ENCODE measurements around the gene CYTH3.

Gene CYTH3

DNA sequence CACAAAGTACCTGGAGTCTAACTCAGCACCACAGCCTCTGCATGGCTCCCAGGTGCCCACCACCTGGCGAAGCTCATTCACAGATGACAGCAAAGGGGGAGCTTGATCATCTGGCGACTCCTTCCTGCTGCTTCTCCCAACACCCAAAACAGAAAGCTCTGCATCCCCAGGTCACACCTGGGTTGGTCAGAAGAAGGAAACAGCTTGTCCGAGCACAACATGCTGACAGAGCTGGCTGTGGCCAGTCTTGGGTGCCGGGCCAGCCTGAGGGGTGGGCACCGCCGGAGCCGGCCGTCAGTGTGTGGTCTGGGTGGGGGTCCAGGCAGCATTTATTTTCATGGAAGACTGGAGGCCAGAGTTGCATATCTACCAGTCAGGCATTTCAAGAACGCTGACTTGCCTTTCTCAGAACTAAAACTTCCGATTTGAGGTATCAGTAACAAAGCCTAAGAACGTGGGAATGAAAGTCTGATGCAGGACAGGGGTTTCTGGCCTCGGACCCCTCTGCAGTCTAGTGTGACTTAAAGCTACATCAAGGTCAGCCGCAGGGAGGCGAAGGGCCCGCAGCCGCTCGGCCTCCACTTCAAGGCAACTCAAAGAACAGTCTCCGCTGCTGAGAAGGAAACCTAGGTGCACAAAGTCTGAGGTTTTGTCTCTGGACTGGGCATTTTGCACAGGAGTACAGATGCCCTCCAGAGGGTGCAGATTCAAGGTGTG is 109.6 kb downstream of the CYTH3 start:
- H3K36me3 Mint-ChIP-seq (ENCODE audit: low read depth), result peaks cover 43% of the 10 kb centered on the region

DNA sequence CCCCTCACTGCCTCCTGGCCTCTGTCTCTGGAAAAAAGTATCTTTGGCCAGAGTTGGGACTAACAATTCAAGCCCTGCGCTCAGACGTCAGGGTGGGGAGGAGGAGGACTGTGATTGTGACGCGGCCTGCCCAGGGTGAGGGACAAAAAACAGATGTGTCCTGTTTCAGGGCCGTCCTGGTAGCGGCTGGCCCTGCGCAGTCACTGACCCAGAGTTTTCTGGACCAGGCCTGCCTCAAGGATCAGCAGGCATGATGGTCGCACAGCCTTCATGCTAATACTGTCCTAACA is 110.1 kb downstream of the CYTH3 start:
- H3K4me1 Mint-ChIP-seq, result peaks cover 41% of the 10 kb centered on the region
- H3K36me3 Mint-ChIP-seq (ENCODE audit: low read depth), result peaks cover 47% of the 10 kb centered on the region
- H3K4me3 Mint-ChIP-seq, result no peak overlapping the region
- H3K27me3 Mint-ChIP-seq (ENCODE audit: low read depth), result peaks cover 3% of the 10 kb centered on the region
- TF ChIP-seq, protein P1, sequence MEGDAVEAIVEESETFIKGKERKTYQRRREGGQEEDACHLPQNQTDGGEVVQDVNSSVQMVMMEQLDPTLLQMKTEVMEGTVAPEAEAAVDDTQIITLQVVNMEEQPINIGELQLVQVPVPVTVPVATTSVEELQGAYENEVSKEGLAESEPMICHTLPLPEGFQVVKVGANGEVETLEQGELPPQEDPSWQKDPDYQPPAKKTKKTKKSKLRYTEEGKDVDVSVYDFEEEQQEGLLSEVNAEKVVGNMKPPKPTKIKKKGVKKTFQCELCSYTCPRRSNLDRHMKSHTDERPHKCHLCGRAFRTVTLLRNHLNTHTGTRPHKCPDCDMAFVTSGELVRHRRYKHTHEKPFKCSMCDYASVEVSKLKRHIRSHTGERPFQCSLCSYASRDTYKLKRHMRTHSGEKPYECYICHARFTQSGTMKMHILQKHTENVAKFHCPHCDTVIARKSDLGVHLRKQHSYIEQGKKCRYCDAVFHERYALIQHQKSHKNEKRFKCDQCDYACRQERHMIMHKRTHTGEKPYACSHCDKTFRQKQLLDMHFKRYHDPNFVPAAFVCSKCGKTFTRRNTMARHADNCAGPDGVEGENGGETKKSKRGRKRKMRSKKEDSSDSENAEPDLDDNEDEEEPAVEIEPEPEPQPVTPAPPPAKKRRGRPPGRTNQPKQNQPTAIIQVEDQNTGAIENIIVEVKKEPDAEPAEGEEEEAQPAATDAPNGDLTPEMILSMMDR (IDR thresholded peaks at IDR 0.05; ENCODE audit: unreplicated experiment in 3 of 3), result no peak
- H3K9me3 Mint-ChIP-seq, result no peaks in the 10 kb centered on the region
- no peak overlapping the region for H3K27ac Mint-ChIP-seq

More for the DNA sequence above, 109.6 kb downstream of the CYTH3 start:
- H3K9me3 Mint-ChIP-seq, result no peaks in the 10 kb centered on the region
- peaks cover 3% of the 10 kb centered on the region for H3K27me3 Mint-ChIP-seq (ENCODE audit: low read depth)
- peaks cover 47% of the 10 kb centered on the region for H3K4me1 Mint-ChIP-seq
- H3K4me3 Mint-ChIP-seq, result no peak overlapping the region
- TF ChIP-seq, protein P1 (IDR thresholded peaks at IDR 0.05; ENCODE audit: unreplicated experiment in 3 of 3), result no peak
- H3K27ac Mint-ChIP-seq, result peak overlapping the region in 2 of 3 experiments; percentile 38 to 65

DNA sequence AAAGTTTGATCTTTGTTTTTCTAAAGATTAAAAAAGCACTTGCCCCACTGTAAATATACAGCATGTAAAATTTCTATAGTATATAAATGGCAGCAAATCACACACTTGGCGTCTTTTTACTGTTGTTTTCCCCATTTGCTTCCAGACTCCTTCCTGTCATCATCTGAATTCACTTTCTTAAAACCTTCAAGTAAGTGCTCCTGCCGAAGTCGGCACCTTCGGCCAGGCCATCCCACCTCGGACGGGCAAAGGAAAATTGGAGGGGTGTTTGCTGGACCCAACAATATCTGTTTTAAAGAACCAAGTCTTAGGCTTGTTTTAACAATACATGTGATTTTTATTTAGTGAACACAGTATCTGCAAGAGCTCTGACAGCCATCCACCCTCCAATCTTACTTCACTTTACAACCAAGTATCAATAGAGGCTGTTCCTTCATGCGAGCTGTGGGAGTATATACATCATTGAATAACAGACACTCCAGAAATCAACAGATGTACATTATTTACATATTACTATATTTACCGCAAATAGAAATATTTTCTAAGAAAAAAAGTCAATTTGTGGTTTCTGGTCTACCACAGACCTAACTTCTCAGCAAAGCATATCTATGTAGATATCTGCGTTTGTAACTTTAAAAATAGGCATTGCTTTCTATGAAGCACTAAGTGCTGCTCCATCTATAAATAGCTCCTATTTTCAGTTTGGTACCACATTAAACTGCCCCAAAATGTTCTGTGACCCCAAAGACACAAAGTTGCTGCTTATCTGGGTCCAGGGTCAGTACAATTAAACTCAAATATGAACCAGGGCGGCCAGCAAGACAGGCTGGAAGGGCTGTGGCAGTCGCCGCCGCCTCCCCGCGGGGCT is 110.7 kb downstream of the CYTH3 start:
- Mint-ChIP-seq H3K9me3 (no peaks in the 10 kb centered on the region), H3K4me3 (no peak overlapping the region), H3K27ac (no peak overlapping the region), H3K27me3 (ENCODE audit: low read depth) (peaks cover 1% of the 10 kb centered on the region), H3K36me3 (ENCODE audit: low read depth) (peaks cover 49% of the 10 kb centered on the region), H3K4me1 (peaks cover 35% of the 10 kb centered on the region)
- TF ChIP-seq, protein P1 (IDR thresholded peaks at IDR 0.05; ENCODE audit: unreplicated experiment in 3 of 3), result no peak

DNA sequence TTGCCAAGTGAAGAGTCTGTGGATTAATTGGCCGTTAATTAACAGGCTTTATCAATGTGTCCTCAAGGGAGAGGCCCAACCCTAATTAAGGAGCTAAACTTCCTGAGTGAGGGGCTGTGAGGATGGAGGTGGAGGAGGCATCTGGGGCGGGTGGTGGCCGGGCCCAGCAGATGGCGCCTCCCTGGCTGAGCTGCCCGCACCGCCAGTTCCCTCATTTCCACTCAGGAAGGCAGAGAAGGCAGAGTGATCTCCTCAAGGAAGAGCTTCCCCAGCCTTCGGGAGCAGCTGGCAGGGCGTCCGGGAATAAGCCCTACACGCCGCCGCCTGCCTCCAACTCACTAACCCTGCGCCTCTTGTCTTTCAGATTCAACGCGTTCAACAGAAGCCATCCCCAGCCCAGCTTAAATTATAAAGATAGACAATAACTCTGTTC is 112.2 kb downstream of the CYTH3 start:
- no peaks in the 10 kb centered on the region for H3K27me3 Mint-ChIP-seq (ENCODE audit: low read depth)
- peak overlapping the region; percentile 44 to 59 (median 57) for H3K27ac Mint-ChIP-seq
- peaks cover 63% of the 10 kb centered on the region for H3K36me3 Mint-ChIP-seq (ENCODE audit: low read depth)
- no peaks in the 10 kb centered on the region for H3K9me3 Mint-ChIP-seq
- peaks cover 24% of the 10 kb centered on the region for H3K4me1 Mint-ChIP-seq
- no peak overlapping the region for H3K4me3 Mint-ChIP-seq
- TF ChIP-seq, protein P1 (IDR thresholded peaks at IDR 0.05; ENCODE audit: unreplicated experiment in 3 of 3), result peak; percentile 58 to 69 (median 65)

- H3K36me3 Mint-ChIP-seq (ENCODE audit: low read depth), result peaks cover 64% of the 10 kb centered on the region
- TF ChIP-seq, protein P1 (IDR thresholded peaks at IDR 0.05; ENCODE audit: unreplicated experiment in 3 of 3), result no peak
- H3K27me3 Mint-ChIP-seq (ENCODE audit: low read depth), result no peaks in the 10 kb centered on the region
- H3K9me3 Mint-ChIP-seq, result no peaks in the 10 kb centered on the region
- no peak overlapping the region for H3K4me3 Mint-ChIP-seq
- peak overlapping the region; percentile 12 to 31 (median 25) for H3K27ac Mint-ChIP-seq
- peaks cover 19% of the 10 kb centered on the region for H3K4me1 Mint-ChIP-seq
Observed at GRCh38 chr7:6159524-6160031, 112.8 kb downstream of the CYTH3 start.
